GM18858 (cell line): ENCODE results near the gene RELN.
A peak's percentile ranks its signal among the peaks of the same experiment; 100 is the strongest.
"Not testable (repeated sequence)": the region's sequence is repeated elsewhere in the genome, so short reads cannot be mapped to it uniquely, and the experiment has no call there.

Experiments used
- ATAC-seq: cut with Tn5 transposase; IDR thresholded peaks from one replicate; pipeline ENCODE4 v1.9.1; 2021; ENCODE audit not compliant: unreplicated experiment

RELN gene

DNA sequence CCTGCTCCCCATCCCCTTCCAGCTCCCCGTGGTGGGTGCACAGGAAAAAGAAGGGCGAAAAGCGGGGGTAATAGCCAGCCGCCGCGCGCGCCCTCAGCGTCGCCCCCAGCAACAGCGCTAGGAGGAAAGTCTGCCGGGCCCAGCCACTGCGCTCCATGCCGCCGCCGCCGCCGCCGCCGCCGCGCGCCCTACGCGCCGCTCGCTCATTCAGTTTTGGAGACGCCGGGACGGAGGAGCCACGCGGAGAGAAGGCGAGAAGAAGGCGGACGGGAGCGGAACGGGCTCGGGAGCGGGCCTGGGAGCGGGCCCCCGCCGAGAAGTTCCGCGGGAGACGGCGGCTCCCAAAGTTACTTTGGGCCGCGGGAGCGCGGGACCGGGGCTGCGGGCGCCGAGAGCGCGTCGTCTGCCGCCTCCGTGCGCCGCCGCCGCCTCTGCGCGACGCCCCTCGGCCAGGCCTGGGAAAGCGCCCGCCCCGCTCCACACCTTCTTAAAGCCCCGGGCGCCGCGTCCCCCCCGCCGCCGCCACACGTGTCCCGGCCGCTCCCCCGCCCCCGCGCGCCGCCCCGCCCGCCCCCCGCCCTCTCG is at the start of gene RELN:
Gene RELN, minus strand, starts transcription at position 459 of the 585 bp plus-strand sequence. Its CDS starts 302 bp downstream, at position 157.
- no peak for ATAC-seq

DNA sequence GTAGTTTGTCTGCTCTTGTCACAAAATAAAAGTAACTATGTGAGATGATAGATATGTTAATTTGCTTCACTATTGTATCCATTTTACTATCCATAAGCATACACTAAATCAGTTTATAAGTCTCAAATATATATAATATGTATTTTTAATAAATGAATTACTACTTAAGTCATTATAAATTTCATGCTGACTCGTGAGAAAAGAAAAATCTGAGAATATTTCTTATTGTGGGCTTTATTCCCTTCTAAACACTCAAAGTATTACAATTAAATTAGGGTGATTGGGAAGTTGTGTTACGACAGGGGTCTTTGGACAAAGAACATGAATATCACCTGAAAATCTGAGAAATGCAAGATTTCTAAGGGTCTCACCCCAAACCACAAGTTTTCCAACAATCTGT is 48.7 kb upstream of the RELN start:
- no peak for ATAC-seq

DNA sequence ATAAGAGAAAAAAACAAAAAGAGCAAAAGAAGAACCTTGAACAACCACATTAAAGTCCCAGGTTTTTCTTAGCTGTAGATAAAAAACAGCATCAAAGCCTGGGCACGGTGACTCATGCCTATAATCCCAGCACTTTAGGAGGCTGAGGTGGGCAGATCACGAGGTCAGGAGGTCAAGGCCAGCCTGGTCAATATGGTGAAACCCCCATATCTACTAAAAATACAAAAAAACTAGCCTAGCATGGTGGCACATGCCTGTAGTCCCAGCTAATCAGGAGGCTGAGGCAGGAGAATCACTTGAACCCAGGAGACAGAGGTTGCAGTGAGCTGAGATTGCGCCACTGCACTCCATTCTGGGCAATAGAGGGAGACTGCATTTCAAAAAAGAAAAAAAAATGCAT is 47.4 kb upstream of the RELN start:
- ATAC-seq = not testable (repeated sequence)

DNA sequence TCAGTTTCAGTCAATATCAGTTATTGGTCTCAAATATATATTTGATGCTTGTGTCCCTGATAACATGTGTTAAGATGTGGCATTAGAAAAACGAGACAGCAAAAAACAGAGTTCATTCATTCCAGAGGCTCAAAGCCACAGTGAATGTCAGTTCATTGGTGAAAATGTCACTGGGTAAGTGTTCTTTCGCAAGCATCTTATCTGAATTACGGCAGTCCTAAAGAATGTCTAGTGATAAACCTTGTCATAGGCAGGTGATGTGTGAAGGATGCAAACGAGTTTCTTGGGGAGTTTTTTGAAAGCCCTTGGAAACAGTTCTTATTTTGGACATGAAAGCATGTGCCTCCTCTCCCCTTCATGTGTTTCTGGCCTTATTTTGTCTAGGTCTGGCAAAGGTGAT is 45.9 kb upstream of the RELN start:
- ATAC-seq = no peak

DNA sequence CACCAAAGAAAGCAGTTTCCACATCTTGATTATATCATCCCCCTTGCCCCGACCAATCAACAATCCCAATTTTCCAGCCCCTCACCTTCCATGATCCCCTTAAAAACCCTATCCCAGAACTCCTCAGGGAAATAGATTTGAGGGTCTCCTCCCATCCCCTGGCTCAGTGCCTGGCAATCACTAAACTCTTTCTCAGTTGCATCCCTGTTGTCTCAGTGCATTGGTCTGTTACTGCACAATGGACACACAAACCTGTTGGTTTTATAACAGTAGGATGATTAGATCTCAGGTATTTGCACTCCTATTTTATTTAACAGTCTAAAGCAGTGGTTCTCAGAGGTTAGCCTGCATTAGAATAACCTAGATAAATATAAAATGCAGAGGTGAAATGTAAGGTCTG is 45.2 kb upstream of the RELN start:
- ATAC-seq = no peak

DNA sequence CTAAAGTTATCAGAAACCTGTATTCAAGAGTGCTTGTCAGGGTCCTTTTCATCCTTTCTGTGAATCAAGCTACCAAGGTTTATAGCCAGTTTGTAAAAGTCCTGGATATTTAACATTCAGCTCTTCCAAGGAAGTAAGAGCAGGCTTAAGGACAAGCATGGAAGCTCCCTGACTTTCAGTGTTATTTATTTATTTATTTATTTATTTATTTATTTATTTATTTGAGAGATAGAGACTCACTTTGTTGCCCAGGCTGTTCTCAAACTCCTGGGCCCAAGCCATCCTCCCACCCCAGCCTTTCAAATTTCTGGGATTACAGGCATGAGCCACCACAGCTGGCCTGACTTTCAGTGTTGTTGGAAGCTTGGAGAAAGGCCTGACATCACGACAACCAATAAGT is 44.4 kb upstream of the RELN start:
- ATAC-seq = no peak

DNA sequence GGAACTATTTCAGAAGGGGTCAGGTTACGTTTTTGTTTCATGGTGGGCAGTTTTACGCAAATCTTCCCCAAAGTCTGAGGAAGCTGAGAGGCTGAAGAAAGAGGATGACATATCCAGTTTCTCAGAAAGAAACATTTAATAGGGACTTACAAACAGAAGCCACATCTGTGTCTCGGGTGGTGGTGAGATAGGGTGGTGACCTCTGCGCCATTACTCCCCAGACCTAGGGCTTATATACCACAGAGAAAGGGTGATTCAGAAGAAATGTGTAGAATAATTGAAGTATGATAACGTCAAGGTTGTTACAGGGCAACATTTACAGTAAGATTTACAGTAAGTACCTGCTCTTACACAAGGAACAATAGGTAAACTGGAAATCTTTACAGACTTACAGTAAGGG is 43.0 kb upstream of the RELN start:
- ATAC-seq = no peak

DNA sequence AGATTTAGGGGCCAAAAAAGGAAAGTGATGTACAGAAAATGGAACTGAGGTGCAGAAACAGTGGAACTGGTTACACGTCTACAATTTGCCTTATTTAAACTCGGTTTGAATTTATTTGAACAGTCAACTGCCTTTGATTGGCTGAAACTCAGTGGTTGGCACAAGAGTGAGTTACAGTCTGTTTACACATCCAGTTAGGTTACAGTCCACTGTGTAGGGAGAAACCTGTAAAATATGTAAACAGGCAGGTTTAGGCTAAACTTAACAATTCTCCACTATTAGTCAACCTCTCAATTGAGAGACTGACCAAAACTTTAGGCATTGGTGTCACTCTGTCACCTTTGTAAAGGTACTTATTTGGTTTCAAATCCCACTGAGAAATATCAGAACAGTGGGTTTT is 40.3 kb upstream of the RELN start:
- no peak for ATAC-seq

DNA sequence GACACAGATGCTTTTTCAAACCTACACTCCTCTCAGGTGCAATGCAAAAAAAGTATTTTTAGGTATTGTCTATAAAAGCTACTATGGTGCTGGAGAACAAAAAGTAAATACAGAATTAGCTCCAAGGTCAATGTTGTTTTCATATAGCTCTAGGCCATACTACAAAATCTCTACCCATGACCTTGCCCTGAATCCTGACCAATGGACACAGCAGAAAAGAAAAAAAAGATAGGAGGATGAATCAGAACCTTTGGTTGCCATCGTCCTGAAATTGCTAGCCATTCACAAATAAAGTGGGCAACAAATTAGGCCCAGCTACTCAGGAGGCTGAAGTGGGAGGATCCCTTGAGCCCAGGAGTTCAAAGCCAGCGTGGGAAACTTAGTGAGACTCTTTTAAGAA is 35.2 kb upstream of the RELN start:
- no peak for ATAC-seq

DNA sequence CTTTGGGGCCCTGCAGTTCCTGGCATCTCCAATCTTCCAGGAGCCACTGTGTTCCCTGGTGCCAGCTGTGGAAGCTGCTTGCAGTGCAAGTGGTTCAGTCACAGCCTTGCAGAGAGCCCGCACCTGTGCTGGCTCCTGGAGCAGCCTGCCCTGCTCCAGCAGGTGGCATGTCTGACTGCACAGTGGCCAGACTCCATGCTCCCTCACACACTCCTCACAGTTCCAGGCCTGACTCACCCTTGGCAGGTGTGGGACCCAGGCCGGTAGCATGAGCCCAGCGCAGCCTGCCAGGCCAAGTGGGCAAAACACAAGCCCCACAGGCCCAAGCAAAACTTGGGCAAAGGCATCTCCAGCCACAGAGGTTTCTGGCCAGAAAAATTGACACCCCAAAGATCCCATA is 33.6 kb upstream of the RELN start:
- ATAC-seq = no peak

DNA sequence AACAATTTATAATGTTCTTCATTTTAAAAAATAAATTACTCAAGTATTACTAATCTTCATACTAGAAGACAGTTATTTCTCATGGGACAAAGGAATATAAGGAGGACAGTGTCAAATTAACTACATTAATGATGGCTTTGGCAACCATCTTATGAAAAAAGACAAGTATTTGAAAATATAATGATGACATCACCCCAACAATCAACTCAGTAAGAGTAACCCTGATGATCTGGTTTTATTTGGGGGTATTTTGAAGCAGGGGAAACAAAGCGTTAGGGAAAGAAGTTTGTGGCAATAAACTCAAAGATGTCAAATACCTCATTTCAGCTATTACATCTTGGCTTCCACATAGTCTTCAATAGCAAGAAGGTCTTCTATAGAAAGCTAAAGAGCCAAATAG is 29.0 kb upstream of the RELN start:
- ATAC-seq = no peak

DNA sequence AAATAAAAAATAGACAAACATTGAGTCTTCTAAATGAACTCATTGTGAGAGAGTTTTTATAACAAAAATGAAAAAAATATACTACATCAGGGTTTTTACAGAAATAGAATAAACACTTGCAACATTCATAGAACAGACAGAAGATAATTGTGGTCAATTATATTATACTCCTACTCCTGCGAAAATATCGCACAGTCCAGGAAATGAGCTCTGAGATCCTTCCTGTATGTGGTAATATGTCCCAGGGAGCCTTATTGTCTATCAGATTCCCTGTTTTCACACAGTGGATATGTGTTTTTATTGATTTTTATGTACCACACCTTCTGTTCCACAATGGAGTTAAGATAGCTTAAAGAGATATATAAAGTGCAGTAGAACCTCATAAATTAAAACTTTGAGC is 27.5 kb upstream of the RELN start:
- ATAC-seq = no peak

DNA sequence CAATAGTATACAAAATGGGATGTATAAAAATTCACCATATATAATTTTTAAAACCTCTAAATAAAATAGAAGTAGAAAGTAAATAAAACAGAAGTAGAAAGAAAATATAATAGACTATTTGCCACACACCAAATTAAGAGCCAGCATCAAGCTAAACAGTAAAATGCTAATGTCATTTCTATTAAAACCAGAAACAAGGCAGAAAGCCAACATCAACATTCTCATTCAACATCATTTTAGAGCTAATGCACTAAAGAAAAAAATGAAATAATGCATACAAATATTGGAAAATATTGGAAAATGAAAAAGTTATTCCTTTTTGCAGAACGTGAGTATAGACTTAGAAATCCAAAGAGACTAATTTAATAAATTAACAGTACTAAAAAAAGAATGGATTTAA is 23.4 kb upstream of the RELN start:
- ATAC-seq = no peak

DNA sequence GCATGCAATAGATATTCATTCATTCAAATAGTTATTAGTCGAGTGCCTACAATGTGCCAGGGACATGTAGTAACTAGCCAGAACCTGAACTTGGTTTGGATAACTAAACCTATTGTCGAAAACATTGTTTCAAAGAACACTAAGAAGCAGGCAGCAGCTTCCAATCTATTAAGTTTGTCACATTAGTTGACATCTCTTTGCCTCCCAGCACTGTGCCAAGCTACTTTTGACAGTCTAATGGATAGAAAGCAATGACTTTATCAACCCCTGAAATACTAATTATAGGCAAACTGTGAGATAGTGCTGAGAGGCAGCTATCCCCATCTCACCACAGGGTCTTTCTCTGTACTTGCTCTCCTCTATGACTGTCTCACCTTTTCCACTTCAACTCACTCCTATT is 22.4 kb upstream of the RELN start:
- no peak for ATAC-seq

DNA sequence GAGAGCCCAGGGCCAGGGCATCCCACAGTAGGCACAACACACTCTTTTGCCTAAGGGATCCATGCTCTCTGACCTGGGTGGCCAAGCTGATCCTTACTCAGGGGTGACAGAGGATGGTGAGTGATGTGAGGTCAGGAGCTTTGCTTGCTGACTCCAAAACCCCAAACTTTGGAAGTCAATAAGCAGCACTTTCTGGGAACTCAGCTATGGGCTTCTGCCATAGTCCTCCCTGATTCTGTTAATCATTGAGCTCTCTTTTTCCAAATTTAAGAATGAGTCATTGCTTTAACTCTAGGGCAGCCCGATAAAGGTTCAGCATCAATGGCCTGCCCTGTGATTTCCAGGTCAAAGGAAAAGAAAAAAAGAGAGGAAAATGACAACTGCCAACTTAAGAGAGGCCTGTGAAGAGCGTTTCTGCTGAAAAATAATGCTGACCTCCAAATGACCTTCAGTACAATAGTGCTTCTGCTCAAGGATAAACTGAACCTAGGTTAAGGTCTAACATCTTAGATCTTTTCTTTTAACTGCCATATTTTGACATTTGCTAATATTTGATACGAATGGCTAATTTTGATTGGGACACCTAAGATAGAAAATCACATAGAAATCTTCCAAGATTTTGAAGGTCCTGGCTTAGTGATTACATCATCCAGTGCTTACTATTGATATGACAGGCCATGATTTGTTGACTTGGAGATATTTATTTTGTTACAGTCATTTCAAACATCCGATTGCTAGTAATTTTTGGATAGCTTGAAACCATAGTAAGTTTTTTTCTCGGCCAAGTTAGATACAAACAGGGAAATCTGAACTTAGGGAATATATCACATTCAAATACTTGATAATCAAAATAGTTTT is 20.8 kb upstream of the RELN start:
- ATAC-seq = no peak

DNA sequence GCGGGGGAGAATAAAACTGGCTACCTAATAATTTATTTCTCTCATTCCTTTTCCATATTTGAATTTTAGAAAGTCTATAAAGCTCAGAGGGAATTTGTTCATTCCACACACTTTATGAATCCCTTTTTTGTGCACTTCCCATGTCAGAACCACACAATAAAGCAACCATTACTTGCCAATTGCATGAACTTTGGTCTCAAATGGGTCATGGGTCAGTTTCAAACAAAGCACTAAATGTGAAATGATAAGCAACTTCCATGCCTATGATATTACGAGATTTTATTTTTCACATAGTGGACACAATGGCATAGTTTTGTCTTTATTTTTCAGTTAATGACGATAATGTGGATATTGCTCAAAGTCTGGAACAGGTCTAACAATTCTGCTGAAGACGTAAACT is 18.6 kb upstream of the RELN start:
- ATAC-seq = no peak

DNA sequence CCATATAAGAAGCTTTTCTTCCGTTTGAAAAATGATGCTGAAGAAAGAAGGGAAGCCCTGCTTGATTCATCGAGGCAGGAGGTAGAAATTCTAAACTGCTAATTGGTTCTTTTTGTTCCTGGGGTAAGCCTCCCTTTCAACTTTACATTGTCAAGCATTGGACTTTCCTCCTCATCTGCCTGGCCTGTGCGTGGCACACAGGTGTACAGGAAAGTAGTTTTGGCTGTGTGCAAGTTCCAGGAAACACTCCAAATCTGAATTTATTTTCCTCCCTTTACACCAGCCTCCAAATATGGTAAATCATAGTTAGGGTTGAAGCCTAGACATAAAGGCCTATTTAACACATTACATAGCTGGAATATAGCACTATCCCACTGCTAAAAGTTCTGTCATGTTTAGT is 18.2 kb upstream of the RELN start:
- no peak for ATAC-seq

DNA sequence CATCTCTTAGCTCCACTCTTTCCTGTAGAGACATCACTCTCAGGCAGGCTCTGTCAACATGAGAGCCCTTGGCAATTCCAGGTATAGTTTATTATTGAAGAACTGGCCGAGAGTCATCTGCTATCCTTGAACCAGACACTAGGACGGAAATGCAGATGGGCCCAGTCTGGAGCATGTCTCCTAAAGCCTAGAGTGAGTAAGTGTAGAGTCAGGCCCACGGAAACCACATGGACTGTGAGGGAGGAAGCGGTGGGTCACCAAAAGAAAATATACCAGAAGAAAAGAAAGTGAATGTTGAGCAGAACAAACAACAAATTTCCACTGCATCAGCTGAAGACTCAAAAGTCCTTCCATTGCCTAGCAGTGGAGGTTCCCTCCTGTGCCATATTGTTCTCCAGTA is 15.7 kb upstream of the RELN start:
- ATAC-seq = no peak

DNA sequence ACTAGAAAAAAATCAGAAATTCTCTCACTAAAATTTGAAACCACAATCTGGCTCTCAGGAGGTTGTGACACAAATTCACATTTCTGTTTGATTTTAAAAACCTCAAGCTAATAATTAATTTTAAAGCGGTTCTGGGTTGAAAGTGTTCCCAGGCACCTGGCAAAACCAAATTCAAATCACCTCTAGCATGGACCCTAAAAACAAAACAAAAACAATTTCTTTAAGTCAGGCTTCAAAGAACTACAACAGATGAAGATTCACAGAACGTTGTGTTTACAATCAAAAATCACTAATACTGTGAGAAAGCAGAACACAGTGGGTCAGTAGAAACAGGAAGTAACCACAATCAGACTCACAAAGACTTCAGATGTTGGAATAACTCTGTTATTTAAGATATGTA is 7.2 kb upstream of the RELN start:
- ATAC-seq = peak; percentile 65

DNA sequence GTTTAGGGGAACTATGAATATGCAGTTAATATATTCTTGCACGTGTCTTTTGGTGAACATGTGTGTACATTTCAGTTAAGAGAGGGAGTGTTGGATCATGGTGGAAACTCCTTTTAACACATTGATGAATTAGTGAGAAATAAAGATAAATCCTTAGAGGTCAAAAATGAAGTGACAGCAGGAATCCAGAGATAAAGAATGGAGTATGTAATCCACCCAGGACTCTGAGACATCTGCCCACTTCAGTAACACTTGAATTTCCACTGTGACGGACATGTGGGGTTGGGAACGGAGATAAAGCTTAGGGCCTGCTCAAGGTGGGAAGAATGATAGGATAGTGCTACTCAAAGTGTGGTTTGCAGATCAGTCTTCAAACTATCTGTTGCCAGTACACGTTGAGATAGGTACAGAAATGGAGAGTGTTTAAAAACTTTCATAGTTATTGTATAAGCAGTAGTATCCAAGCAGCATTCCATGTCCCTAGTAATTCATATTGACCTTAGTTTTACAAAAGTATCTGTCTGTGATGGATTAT is 6.6 kb upstream of the RELN start:
- ATAC-seq = no peak

DNA sequence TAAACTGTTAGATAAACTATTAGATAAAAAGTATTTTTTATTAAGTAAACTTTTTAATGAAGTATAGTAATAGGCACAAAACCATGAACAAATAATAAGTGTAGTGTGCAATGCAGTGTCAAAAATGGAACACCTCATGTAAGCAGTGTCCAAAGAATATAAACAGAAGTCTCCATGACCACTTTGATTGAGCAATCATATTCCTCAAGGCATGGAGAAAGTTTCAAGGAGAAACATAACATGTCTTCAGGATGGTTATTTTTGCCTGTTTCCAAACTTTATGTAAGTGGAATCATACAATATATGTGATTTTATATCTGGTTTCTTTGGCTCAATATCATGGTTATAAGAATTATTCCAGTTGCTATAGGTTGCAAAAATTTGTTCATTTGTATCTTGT is 6.1 kb upstream of the RELN start:
- ATAC-seq = no peak

DNA sequence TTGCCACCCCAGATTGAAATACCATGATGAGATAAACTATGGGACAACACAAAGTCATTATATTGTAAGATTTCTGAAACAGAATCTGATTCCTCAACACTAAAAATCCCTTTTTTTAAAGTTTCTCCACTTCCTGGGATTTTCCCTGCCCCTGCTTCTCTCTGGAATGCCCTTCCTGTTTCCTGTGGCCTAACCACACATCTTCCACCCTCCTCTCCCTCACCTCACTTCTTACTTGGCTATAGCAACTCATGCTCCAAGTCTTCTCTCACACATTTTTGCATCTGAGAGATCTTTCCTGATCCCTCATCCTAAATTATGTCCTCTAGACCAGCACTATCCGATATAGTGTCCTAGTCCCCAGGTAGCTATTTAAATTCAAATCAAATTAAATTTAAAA is 4.1 kb upstream of the RELN start:
- no peak for ATAC-seq

DNA sequence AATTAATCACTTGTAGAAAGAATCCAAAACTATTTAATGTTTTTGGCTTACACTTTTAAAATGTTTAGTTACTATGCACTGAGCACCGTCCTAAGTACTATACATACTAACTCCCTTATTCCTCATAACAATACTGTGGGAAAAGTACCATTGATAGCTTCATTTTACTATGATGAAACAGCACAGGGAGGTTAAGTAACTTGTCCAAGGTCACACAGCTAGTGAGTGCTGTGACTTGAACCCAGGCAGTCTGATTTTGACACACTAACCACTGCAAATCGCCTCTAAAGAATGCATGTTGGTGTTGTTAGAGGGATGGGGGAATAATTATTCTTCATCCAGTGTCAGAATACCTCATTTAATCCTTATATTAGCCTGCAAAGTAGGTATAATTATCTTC is 1.9 kb upstream of the RELN start:
- no peak for ATAC-seq
